Stimulated activated CD4-positive, alpha-beta T cell treated with anti-CD3 and anti-CD28 coated beads, Interleukin-12 subunit alpha, Interleukin-12 subunit beta, amount 100 ng/mL, for 24 hours (primary cell): ENCODE measurements around the gene FBXL5.

Source experiments
- DNase-seq, 2 experiments: peaks; one replicate each; pipeline ENCODE4 v3.0.0-alpha.2; 2020; ENCODE audit warnings: low read depth in 2 of 2

The FBXL5 gene

GRCh38 chr4:15655223-15656037, at the start of gene FBXL5:
TSS of gene FBXL5 (minus strand) at chr4:15655357. CDS start at chr4:15655287, 70 bp downstream.
- DNase-seq, result peak; percentile 67 to 69

GRCh38 chr4:15704129-15704528, 49.0 kb upstream of the FBXL5 start:
- DNase-seq, result no peak

- no peak for DNase-seq
These were observed 48.3 kb upstream of the FBXL5 start for GRCh38 chr4:15703439-15703838.

GRCh38 chr4:15702941-15703403, 47.8 kb upstream of the FBXL5 start, which contains the start of gene BST1:
TSS of gene BST1 (plus strand) at chr4:15703065. CDS start at chr4:15703145, 80 bp downstream.
- DNase-seq, result peak; percentile 18 to 51

GRCh38 chr4:15696866-15697265, 41.7 kb upstream of the FBXL5 start:
- DNase-seq, result no peak

GRCh38 chr4:15695729-15696128, 40.6 kb upstream of the FBXL5 start:
- DNase-seq, result no peak

- no peak for DNase-seq
These were observed 40.1 kb upstream of the FBXL5 start for GRCh38 chr4:15695240-15695699.

GRCh38 chr4:15694431-15694830, 39.3 kb upstream of the FBXL5 start:
- DNase-seq, result no peak

- no peak for DNase-seq
These were observed 37.4 kb upstream of the FBXL5 start for GRCh38 chr4:15692602-15693001.

- DNase-seq, result no peak
These were observed 36.4 kb upstream of the FBXL5 start for GRCh38 chr4:15691346-15692135.

- DNase-seq, result no peak
These were observed 35.1 kb upstream of the FBXL5 start for GRCh38 chr4:15690020-15690809.

- no peak for DNase-seq
These were observed 34.4 kb upstream of the FBXL5 start for GRCh38 chr4:15689540-15689939.

- no peak for DNase-seq
These were observed 32.9 kb upstream of the FBXL5 start for GRCh38 chr4:15688051-15688450.

- no peak for DNase-seq
These were observed 29.3 kb upstream of the FBXL5 start for GRCh38 chr4:15684498-15684897.

- DNase-seq, result no peak
These were observed 28.0 kb upstream of the FBXL5 start for GRCh38 chr4:15683143-15683495.

GRCh38 chr4:15682242-15683142, 27.3 kb upstream of the FBXL5 start:
- no peak for DNase-seq

- DNase-seq, result peak; percentile 96 to 100
These were observed 26.4 kb upstream of the FBXL5 start, which contains the start of gene FAM200B for GRCh38 chr4:15681372-15682241. TSS of gene FAM200B (plus strand) at chr4:15681827. CDS start at chr4:15686978, 5,151 bp downstream.

- DNase-seq, result no peak
These were observed 25.9 kb upstream of the FBXL5 start for GRCh38 chr4:15681067-15681371.

- no peak for DNase-seq
These were observed 22.4 kb upstream of the FBXL5 start for GRCh38 chr4:15677507-15677988.

GRCh38 chr4:15676899-15677298, 21.7 kb upstream of the FBXL5 start:
- DNase-seq, result no peak
